Measurements from ENCODE around the gene BYSL. TPM values are rescaled to one million over a fixed set of nuclear protein-coding genes. Genes with fewer than 3 reads are reported as not detected.

BYSL gene
- total RNA-seq, 1 experiment from 2014 or later: 50.8 TPM

DNA sequence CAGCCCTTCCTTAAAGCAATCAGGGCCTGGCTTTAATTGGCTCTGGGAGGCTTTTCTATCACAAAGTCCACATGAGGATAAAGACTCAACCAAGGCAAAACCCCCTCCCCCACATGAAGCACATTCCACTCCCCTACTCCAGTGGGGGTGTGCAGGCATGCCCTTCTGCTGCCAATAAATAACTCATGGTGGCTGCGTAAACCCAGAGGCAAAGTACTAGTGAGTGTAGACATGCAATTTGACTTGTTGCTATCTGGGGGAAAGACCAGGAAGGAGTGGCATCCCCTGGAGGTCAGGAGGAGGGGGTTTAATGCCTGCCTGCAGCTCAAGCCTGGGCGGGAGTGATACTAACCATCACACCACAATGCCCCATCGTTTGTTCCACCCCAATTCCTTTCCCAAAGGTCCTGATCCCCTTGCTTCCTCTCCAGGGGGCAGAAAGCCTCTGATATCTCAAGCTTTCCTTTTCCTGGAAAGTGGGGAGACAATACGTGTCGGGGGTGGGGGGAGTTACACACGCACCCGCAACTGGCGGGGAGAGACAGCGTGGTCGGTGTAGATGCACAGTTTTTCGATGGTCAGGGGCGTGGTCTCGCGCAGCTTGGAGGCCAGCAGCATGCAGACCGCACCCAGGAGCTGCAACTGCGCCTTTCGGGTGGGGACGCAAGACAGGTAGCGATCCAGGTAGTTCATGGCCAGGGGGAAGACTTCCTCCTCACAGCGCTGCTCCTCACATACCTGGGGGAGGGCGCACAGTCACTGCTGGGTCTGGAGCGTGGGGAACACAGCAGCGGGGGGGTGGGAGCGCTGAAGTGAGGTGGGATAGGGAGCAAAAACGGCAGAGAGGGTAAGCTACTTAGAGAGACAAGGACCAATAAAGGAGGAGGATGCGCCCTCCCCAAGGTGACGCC is 18.8 kb downstream of the BYSL start:
- Mint-ChIP-seq H3K4me1 (peaks cover 34% of the 10 kb centered on the region), H3K9me3 (no peaks in the 10 kb centered on the region), H3K27ac (peak overlapping the region; percentile 55), H3K27me3 (ENCODE audit: low read depth) (no peaks in the 10 kb centered on the region), H3K36me3 (no peaks in the 10 kb centered on the region; the same call in 1 of the 2 replicates), H3K4me3 (peak overlapping the region; percentile 92)
- ATAC-seq (peak; percentile 3), DNase-seq (ENCODE audit: low spot score) (peak; percentile 50)
- ChIA-PET POLR2A (interaction anchor here (0.6 to 2.0 kb wide), 6 partner anchors 19 to 153 kb away, joined by 3 to 9 read pairs (median 6); partner anchors contain the start of genes BYSL, MED20 and USP49), CTCF (interaction anchor here (0.9 to 8.9 kb wide), 20 partner anchors 11 to 202 kb away, joined by 3 to 112 read pairs (median 6); partner anchors contain the start of genes BYSL, C6orf132, MED20 and TAF8)
- TF ChIP-seq STAT6 (CRISPR knock-in tag; conservative IDR thresholded peaks at IDR 0.05; ENCODE audit: low read depth): no peak
- 0 out of 2 replicates have a peak, but pooled peaks have one; percentile 3 for TF ChIP-seq MAX (CRISPR knock-in tag; IDR thresholded peaks at IDR 0.05)
- 0 out of 2 replicates have a peak, but pooled peaks have one; percentile 5 for TF ChIP-seq SMAD3 (CRISPR knock-in tag; IDR thresholded peaks at IDR 0.05; ENCODE audit: borderline replicate concordance)

GRCh38 chr6:41940759-41941279 is 19.5 kb downstream of the BYSL start:
- no peaks in the 10 kb centered on the region; the same call in 1 of the 2 replicates for H3K36me3 Mint-ChIP-seq
- H3K27me3 Mint-ChIP-seq (ENCODE audit: low read depth): no peaks in the 10 kb centered on the region
- H3K27ac Mint-ChIP-seq: no peak overlapping the region
- ChIA-PET POLR2A (interaction anchor here (0.6 to 2.0 kb wide), 4 partner anchors 25 to 154 kb away, joined by 3 to 9 read pairs (median 7); no protein-coding TSS in a partner anchor), CTCF (interaction anchor here (0.9 to 8.9 kb wide), 16 partner anchors 10 to 201 kb away, joined by 3 to 112 read pairs (median 6); partner anchors contain the start of genes BYSL, C6orf132, MED20 and TAF8)
- no peaks in the 10 kb centered on the region for H3K9me3 Mint-ChIP-seq
- H3K4me1 Mint-ChIP-seq: peaks cover 34% of the 10 kb centered on the region
- peak; percentile 54 for DNase-seq (ENCODE audit: low spot score)
- ATAC-seq: peak; percentile 1
- peak overlapping the region; percentile 92 for H3K4me3 Mint-ChIP-seq
- TF ChIP-seq E2F5 (CRISPR knock-in tag; IDR thresholded peaks at IDR 0.05): 0 out of 2 replicates have a peak, but pooled peaks have one; percentile 5
- TF ChIP-seq, protein P1, sequence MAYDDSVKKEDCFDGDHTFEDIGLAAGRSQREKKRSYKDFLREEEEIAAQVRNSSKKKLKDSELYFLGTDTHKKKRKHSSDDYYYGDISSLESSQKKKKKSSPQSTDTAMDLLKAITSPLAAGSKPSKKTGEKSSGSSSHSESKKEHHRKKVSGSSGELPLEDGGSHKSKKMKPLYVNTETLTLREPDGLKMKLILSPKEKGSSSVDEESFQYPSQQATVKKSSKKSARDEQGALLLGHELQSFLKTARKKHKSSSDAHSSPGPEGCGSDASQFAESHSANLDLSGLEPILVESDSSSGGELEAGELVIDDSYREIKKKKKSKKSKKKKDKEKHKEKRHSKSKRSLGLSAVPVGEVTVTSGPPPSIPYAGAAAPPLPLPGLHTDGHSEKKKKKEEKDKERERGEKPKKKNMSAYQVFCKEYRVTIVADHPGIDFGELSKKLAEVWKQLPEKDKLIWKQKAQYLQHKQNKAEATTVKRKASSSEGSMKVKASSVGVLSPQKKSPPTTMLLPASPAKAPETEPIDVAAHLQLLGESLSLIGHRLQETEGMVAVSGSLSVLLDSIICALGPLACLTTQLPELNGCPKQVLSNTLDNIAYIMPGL (CRISPR knock-in tag; IDR thresholded peaks at IDR 0.05): peak; percentile 33; the same call in 1 of the 2 replicates
- no peak for TF ChIP-seq ZBTB21 (CRISPR knock-in tag; IDR thresholded peaks at IDR 0.05; ENCODE audit: borderline replicate concordance)
- TF ChIP-seq, protein P2, sequence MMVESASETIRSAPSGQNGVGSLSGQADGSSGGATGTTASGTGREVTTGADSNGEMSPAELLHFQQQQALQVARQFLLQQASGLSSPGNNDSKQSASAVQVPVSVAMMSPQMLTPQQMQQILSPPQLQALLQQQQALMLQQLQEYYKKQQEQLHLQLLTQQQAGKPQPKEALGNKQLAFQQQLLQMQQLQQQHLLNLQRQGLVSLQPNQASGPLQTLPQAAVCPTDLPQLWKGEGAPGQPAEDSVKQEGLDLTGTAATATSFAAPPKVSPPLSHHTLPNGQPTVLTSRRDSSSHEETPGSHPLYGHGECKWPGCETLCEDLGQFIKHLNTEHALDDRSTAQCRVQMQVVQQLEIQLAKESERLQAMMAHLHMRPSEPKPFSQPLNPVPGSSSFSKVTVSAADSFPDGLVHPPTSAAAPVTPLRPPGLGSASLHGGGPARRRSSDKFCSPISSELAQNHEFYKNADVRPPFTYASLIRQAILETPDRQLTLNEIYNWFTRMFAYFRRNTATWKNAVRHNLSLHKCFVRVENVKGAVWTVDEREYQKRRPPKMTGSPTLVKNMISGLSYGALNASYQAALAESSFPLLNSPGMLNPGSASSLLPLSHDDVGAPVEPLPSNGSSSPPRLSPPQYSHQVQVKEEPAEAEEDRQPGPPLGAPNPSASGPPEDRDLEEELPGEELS (CRISPR knock-in tag; IDR thresholded peaks at IDR 0.05): peak; percentile 31; the same call in 1 of the 2 replicates
- TF ChIP-seq MLX (CRISPR knock-in tag; IDR thresholded peaks at IDR 0.05): 0 out of 2 replicates have a peak, but pooled peaks have one; percentile 7
